Measurements from ENCODE around the gene RNF152.
A peak's percentile ranks its signal among the peaks of the same experiment; 100 is the strongest.

RNF152 gene

DNA sequence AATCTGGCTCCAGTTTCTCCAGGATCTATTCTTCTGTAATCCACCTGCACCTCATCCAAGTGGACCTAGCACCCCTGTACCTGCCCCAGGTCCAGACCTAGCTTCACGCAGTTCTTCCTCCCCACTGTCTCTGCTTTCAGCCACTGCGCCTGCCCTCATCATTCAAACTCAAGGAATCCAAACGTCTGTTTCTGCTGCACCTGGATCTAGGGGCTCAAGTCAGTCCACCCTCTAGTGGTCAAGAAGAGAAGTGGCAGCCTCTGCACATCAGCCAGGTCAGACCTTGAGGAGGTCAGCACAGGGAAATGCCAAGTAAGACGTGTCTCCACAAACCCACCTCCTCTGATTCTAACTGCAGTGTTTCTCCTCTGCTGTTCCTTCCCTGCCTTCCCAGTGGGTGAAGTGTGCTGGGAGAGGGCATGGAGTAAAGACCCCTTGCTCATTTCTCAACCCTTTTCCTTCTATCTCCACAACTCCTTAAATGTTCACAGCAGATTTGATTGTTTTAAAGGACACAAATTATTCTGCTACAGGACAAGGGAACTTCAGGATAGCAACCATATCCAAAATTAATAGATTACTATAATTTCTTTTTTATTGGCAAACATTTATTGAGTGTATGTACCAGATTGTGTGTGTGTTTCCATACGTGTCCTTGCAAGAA lies 8.6 kb upstream of the RNF152 start:
- Histone ChIP-seq H3K36me3 (ENCODE audit: low read depth) (no peaks in the 10 kb centered on the region), H3K4me3 (ENCODE audit: severe bottlenecking) (no peak overlapping the region), H3K4me1 (ENCODE audit: insufficient read depth, poor library complexity, severe bottlenecking) (peaks cover 16% of the 10 kb centered on the region), H3K27ac (ENCODE audit: poor library complexity, severe bottlenecking) (no peak overlapping the region), H3K27me3 (ENCODE audit: insufficient read depth, poor library complexity, severe bottlenecking) (no peaks in the 10 kb centered on the region), H3K9me3 (ENCODE audit: severe bottlenecking) (no peaks in the 10 kb centered on the region)
- DNase-seq (ENCODE audit: low spot score) = no peak
- peak; percentile 90 for TF ChIP-seq CTCF (IDR thresholded peaks at IDR 0.05; ENCODE audit: poor library complexity, severe bottlenecking)
- ATAC-seq (ENCODE audit: low read depth) = peak; percentile 49; the same call in 2 of the 3 replicates

GRCh38 chr18:61900504-61901281 lies 7.9 kb upstream of the RNF152 start:
- Histone ChIP-seq H3K27ac (ENCODE audit: poor library complexity, severe bottlenecking) (no peak overlapping the region), H3K4me3 (ENCODE audit: severe bottlenecking) (no peak overlapping the region), H3K27me3 (ENCODE audit: insufficient read depth, poor library complexity, severe bottlenecking) (no peaks in the 10 kb centered on the region), H3K36me3 (ENCODE audit: low read depth) (no peaks in the 10 kb centered on the region), H3K9me3 (ENCODE audit: severe bottlenecking) (no peaks in the 10 kb centered on the region), H3K4me1 (ENCODE audit: insufficient read depth, poor library complexity, severe bottlenecking) (peaks cover 18% of the 10 kb centered on the region)
- TF ChIP-seq CTCF (IDR thresholded peaks at IDR 0.05; ENCODE audit: poor library complexity, severe bottlenecking) = no peak
- DNase-seq (ENCODE audit: low spot score) (no peak), ATAC-seq (ENCODE audit: low read depth) (no peak)

- 0 out of 3 replicates have a peak, but pooled peaks have one; percentile 11 for ATAC-seq (ENCODE audit: low read depth)
- no peaks in the 10 kb centered on the region for H3K9me3 ChIP-seq (ENCODE audit: severe bottlenecking)
- H3K27me3 ChIP-seq (ENCODE audit: insufficient read depth, poor library complexity, severe bottlenecking) = no peaks in the 10 kb centered on the region
- H3K27ac ChIP-seq (ENCODE audit: poor library complexity, severe bottlenecking) = no peak overlapping the region
- DNase-seq (ENCODE audit: low spot score) = no peak
- no peak for TF ChIP-seq CTCF (IDR thresholded peaks at IDR 0.05; ENCODE audit: poor library complexity, severe bottlenecking)
- peaks cover 18% of the 10 kb centered on the region for H3K4me1 ChIP-seq (ENCODE audit: insufficient read depth, poor library complexity, severe bottlenecking)
- H3K4me3 ChIP-seq (ENCODE audit: severe bottlenecking) = no peak overlapping the region
- H3K36me3 ChIP-seq (ENCODE audit: low read depth) = no peaks in the 10 kb centered on the region
Observed at GRCh38 chr18:61898640-61899101, 5.9 kb upstream of the RNF152 start.

DNA sequence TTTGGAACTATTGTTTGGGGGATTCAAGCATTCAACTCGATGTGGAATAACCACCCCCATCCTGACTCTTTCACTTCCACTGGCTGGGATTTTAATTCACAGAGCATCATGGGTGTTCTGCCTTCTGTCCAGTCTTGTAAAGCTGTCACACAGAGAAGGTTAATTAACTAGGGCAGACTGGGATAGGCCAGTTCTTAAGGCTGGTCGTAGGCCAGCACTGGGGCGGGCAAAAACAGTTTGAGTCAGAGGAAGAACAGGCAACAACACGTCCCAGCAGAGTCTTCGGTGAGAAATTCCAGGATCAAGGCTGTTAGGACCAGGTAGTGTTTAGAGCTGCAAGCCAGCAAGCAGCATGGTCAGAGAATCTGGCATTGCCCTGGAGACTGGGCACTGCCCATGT lies 4.0 kb upstream of the RNF152 start:
- H3K36me3 ChIP-seq (ENCODE audit: low read depth) = no peaks in the 10 kb centered on the region
- TF ChIP-seq CTCF (IDR thresholded peaks at IDR 0.05; ENCODE audit: poor library complexity, severe bottlenecking) = no peak
- peaks cover 27% of the 10 kb centered on the region for H3K4me1 ChIP-seq (ENCODE audit: insufficient read depth, poor library complexity, severe bottlenecking)
- peak overlapping the region; percentile 43 for H3K27ac ChIP-seq (ENCODE audit: poor library complexity, severe bottlenecking)
- H3K9me3 ChIP-seq (ENCODE audit: severe bottlenecking) = no peaks in the 10 kb centered on the region
- DNase-seq (ENCODE audit: low spot score) = peak; percentile 81
- ATAC-seq (ENCODE audit: low read depth) = peak; percentile 86
- H3K27me3 ChIP-seq (ENCODE audit: insufficient read depth, poor library complexity, severe bottlenecking) = no peaks in the 10 kb centered on the region
- no peak overlapping the region for H3K4me3 ChIP-seq (ENCODE audit: severe bottlenecking)

Data from RWPE2 (cell line).